Naive thymus-derived CD4-positive, alpha-beta T cell (primary cell): ENCODE results near the gene RERE. TPM values are rescaled to one million over a fixed set of nuclear protein-coding genes. Genes with fewer than 3 reads are reported as not detected.

Experiments
- ATAC-seq: fragments of 150-1000 bp; cut with Tn5 transposase; 2 replicates; pipeline ENCODE4 v1.10.0; 2021; ENCODE audit warnings: mild to moderate bottlenecking, moderate library complexity
- CTCF ChIA-PET: fragments of 350-600 bp; sonication (Branson Sonifier 250); formaldehyde crosslinking; loops from one replicate; lab custom pipeline; 2021; ENCODE audit warnings: antibody characterized with exemption; lab: Charles Lee
- POLR2A ChIA-PET: fragments of 350-600 bp; sonication (Branson Sonifier 250); formaldehyde crosslinking; loops from one replicate; lab custom pipeline; 2021; ENCODE audit warnings: antibody characterized with exemption, inconsistent platforms; lab: Charles Lee
- DNase-seq, 9 donors: peaks; one replicate each; pipeline versions ENCODE4 v3.0.0 to v3.0.0-alpha.2; 2020 to 2022; ENCODE audit warnings: mixed read lengths in 1 of 9
- H3K27ac ChIP-seq: one replicate; pipeline ENCODE4 v1.7.0; 2013; ENCODE audit warnings: mild to moderate bottlenecking, low read depth, low read length, moderate library complexity
- H3K27me3 ChIP-seq, 2 donors: one replicate each; pipeline ENCODE4 v1.7.0; 2013; ENCODE audit warnings: low read length in 2 of 2, mild to moderate bottlenecking in 2 of 2, moderate library complexity in 2 of 2; ENCODE audit not compliant: control insufficient read depth in 2 of 2, insufficient read depth in 2 of 2
- H3K36me3 ChIP-seq, 3 experiments: 1 replicate in 2 of 3; 2 replicates in 1 of 3; pipeline ENCODE4 v1.7.0; 2013; ENCODE audit warnings: low read length in 3 of 3, mild to moderate bottlenecking in 3 of 3, moderate library complexity in 1 of 3; ENCODE audit not compliant: insufficient read depth in 3 of 3, control insufficient read depth in 2 of 3
- H3K4me1 ChIP-seq, 2 donors: one replicate each; pipeline ENCODE4 v1.7.0; 2013; ENCODE audit warnings: low read length in 2 of 2, mild to moderate bottlenecking in 2 of 2, moderate library complexity in 1 of 2; ENCODE audit not compliant: control insufficient read depth in 2 of 2, insufficient read depth in 2 of 2
- H3K4me3 ChIP-seq: 2 replicates; pipeline ENCODE4 v1.7.0; 2013; ENCODE audit warnings: mild to moderate bottlenecking, low read length
- H3K9me3 ChIP-seq, 3 experiments: 1 replicate in 2 of 3; 2 replicates in 1 of 3; pipeline ENCODE4 v1.7.0; 2013; ENCODE audit warnings: low read length in 3 of 3; ENCODE audit not compliant: control insufficient read depth in 2 of 3
- H3K27ac Mint-ChIP-seq, 9 donors: one replicate each; pipeline ENCODE4 v1.8.0; 2020 to 2022; ENCODE audit warnings: mixed read lengths in 9 of 9, mild to moderate bottlenecking in 8 of 9, moderate library complexity in 5 of 9, inconsistent platforms in 2 of 9
- H3K27me3 Mint-ChIP-seq, 5 donors: one replicate each; pipeline ENCODE4 v1.8.0; 2021 to 2022; ENCODE audit warnings: mixed read lengths in 5 of 5, mild to moderate bottlenecking in 1 of 5
- H3K36me3 Mint-ChIP-seq, 5 donors: one replicate each; pipeline ENCODE4 v1.8.0; 2020 to 2022; ENCODE audit warnings: mixed read lengths in 5 of 5, mild to moderate bottlenecking in 3 of 5, inconsistent platforms in 1 of 5
- H3K4me1 Mint-ChIP-seq, 7 donors: one replicate each; pipeline ENCODE4 v1.8.0; 2020 to 2022; ENCODE audit warnings: mixed read lengths in 7 of 7, mild to moderate bottlenecking in 3 of 7, inconsistent platforms in 1 of 7
- H3K4me3 Mint-ChIP-seq, 10 donors: one replicate each; pipeline ENCODE4 v1.8.0; 2020 to 2022; ENCODE audit warnings: mild to moderate bottlenecking in 10 of 10, mixed read lengths in 10 of 10, moderate library complexity in 6 of 10, inconsistent platforms in 2 of 10
- H3K9me3 Mint-ChIP-seq, 11 donors: one replicate each; pipeline ENCODE4 v1.8.0; 2020 to 2022; ENCODE audit warnings: mixed read lengths in 11 of 11, mild to moderate bottlenecking in 4 of 11, inconsistent platforms in 1 of 11, moderate library complexity in 1 of 11
- intact Hi-C, 2 donors: fragments of 100-400 bp; cut with micrococcal nuclease; formaldehyde crosslinking; loops; one replicate each; pipeline ENCODE4 v1.15.1; 2023
- polyA plus RNA-seq, 2 donors: library from polyadenylated mRNA; unstranded; fragments of 300-500 nt; fragmentation: Illumina TruSeq; gene quantifications; one replicate each; pipeline ENCODE4 v1.2.3, GENCODE V29; 2021
- total RNA-seq, 6 experiments: library from RNA in 5 of 6; stranded (reverse) in 5 of 6; gene quantifications; 1 replicate in 5 of 6; 2 replicates in 1 of 6; pipeline ENCODE4 v1.2.3 and lab custom pipeline; 2021 to 2026

Gene RERE
- total and polyA plus RNA-seq, 7 experiments from 2014 or later = 7.3 to 114 (median 106) TPM

DNA sequence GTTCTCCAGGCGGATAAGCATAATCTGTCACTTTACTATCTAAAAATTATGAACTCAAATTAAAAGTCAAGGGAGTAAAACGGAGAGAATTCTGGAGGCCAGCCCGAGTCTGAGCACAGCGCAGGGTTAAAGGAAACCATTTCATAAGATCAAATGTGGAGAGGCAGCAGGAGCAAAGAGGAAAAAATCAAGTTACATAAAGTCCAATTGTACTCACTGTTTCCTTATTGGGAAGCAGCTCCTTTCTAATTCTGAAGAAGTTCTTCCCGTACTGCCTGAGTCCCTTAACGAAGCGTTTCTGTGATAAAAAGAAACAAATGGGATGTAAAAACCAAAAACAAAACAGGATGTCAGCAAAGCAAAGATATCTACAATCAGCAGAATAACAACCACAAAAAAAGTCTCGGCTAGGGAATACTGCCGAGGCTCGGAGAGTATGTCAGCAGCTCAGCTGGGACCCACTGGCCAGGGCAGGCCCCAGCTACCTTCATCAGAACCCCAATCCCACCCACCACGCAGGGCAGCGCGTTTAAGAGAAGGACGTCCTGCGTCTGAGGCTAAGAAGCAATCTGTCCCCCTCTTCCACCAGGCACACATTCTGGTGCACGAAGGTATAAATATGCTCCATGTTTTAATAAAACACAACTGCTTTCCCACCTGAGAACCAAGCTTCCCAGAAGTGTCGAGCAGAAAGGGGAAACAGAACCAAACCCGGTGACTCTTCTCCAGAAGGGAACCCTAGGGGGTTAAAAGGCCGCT lies 394.8 kb downstream of the RERE start:
- Mint-ChIP-seq H3K27me3 (no peaks in the 10 kb centered on the region), H3K27ac (no peak overlapping the region), H3K4me3 (no peak overlapping the region), H3K9me3 (no peaks in the 10 kb centered on the region), H3K36me3 (peaks cover 0 to 20% (median 11%) of the 10 kb centered on the region in 5 donors), H3K4me1 (peaks cover 31 to 45% (median 35%) of the 10 kb centered on the region in 7 donors)
- intact Hi-C loops = loop anchor here (1.0 to 5.0 kb wide), 5 partner anchors 9 to 455 kb away; partner anchors contain the start of gene ENO1 (in 1 of the 2)
- peak in 5 of 9 donors; percentile 25 to 39 (median 31) for DNase-seq
- Histone ChIP-seq H3K4me1 (peaks cover 61 to 62% of the 10 kb centered on the region in 2 donors), H3K27ac (peak overlapping the region; percentile 83), H3K27me3 (no peaks in the 10 kb centered on the region), H3K36me3 (peaks cover 0 to 7% (median 4%) of the 10 kb centered on the region in 3 experiments), H3K4me3 (peak overlapping the region; percentile 96), H3K9me3 (no peaks in the 10 kb centered on the region)
- ATAC-seq = no peak
- POLR2A ChIA-PET = interaction anchor here (0.5 to 3.1 kb wide), 8 partner anchors 13 to 103 kb away, joined by 3 to 21 read pairs (median 6); no protein-coding TSS in a partner anchor
- CTCF ChIA-PET = interaction anchor here (0.8 to 2.2 kb wide), 4 partner anchors 9 to 228 kb away, joined by 3 to 8 read pairs (median 4); no protein-coding TSS in a partner anchor

GRCh38 chr1:8421721-8422120 lies 395.7 kb downstream of the RERE start:
- Histone ChIP-seq H3K4me3 (peak overlapping the region; percentile 96), H3K4me1 (peaks cover 53 to 57% of the 10 kb centered on the region in 2 donors), H3K36me3 (peaks cover 0 to 9% (median 4%) of the 10 kb centered on the region in 3 experiments), H3K27ac (peak overlapping the region; percentile 83), H3K9me3 (no peaks in the 10 kb centered on the region), H3K27me3 (no peaks in the 10 kb centered on the region)
- DNase-seq (no peak), ATAC-seq (no peak)
- Mint-ChIP-seq H3K36me3 (peaks cover 0 to 24% (median 16%) of the 10 kb centered on the region in 5 donors), H3K27ac (no peak overlapping the region), H3K9me3 (no peaks in the 10 kb centered on the region), H3K27me3 (no peaks in the 10 kb centered on the region), H3K4me1 (peaks cover 21 to 41% (median 29%) of the 10 kb centered on the region in 7 donors), H3K4me3 (no peak overlapping the region)
- ChIA-PET POLR2A (interaction anchor here (1.0 to 1.9 kb wide), 4 partner anchors 14 to 104 kb away, joined by 3 to 6 read pairs (median 4); no protein-coding TSS in a partner anchor), CTCF (interaction anchor here (0.7 to 2.2 kb wide), 7 partner anchors 9 to 229 kb away, joined by 3 to 8 read pairs (median 4); no protein-coding TSS in a partner anchor)
- intact Hi-C loops = loop anchor here (2.0 to 5.0 kb wide), 4 partner anchors 13 to 456 kb away; partner anchors contain the start of gene ENO1 (in 1 of the 2)

- H3K4me3 ChIP-seq = peak overlapping the region; percentile 96
These were observed 397.1 kb downstream of the RERE start for GRCh38 chr1:8420318-8420717.

DNA sequence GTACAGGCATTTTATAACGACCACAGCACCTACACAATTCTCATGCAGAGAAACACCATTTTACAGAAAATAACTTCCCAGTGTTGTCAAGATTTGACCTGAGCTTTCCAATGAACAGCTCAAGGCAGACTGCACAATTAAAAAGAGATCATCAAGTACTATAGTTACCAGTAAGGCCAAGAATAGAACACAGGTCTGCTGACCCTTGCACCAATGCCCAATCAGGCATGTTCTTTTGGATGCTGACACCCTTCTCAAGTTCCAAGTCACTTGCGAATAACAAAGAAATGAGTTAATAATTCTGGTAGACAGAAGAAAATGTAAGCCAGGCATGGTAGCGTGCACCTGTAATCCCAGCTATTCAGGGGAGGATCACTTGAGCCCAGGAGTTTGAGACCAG lies 397.6 kb downstream of the RERE start:
- peak overlapping the region in 2 of 9 donors; percentile 7 to 47 for H3K27ac Mint-ChIP-seq
- no peak overlapping the region for H3K4me3 Mint-ChIP-seq
- H3K4me1 Mint-ChIP-seq = peaks cover 22 to 40% (median 28%) of the 10 kb centered on the region in 7 donors
- Histone ChIP-seq H3K36me3 (peaks cover 0 to 16% (median 4%) of the 10 kb centered on the region in 3 experiments), H3K27me3 (no peaks in the 10 kb centered on the region), H3K9me3 (no peaks in the 10 kb centered on the region), H3K4me3 (peak overlapping the region; percentile 96), H3K27ac (no peak overlapping the region), H3K4me1 (peaks cover 42 to 44% of the 10 kb centered on the region in 2 donors)
- intact Hi-C loops = loop anchor here in 1 of 2 donors (5.0 kb wide), 2 partner anchors 282 to 457 kb away; partner anchors contain the start of gene ENO1
- peaks cover 4 to 31% (median 29%) of the 10 kb centered on the region in 5 donors for H3K36me3 Mint-ChIP-seq
- no peak for ATAC-seq
- H3K9me3 Mint-ChIP-seq = no peaks in the 10 kb centered on the region
- no peak for DNase-seq
- POLR2A ChIA-PET = interaction anchor here (1.1 to 1.8 kb wide), 7 partner anchors 9 to 106 kb away, joined by 3 to 6 read pairs (median 4); no protein-coding TSS in a partner anchor
- CTCF ChIA-PET = interaction anchor here (0.9 to 3.2 kb wide), 4 partner anchors 10 to 23 kb away, joined by 4 to 14 read pairs (median 8); no protein-coding TSS in a partner anchor
- no peaks in the 10 kb centered on the region for H3K27me3 Mint-ChIP-seq

More at GRCh38 chr1:8420318-8420717, 397.1 kb downstream of the RERE start:
- Mint-ChIP-seq H3K4me1 (peaks cover 22 to 42% (median 29%) of the 10 kb centered on the region in 7 donors), H3K27ac (no peak overlapping the region), H3K9me3 (no peaks in the 10 kb centered on the region), H3K36me3 (peaks cover 4 to 31% (median 26%) of the 10 kb centered on the region in 5 donors), H3K4me3 (no peak overlapping the region), H3K27me3 (no peaks in the 10 kb centered on the region)
- H3K9me3 ChIP-seq = no peaks in the 10 kb centered on the region
- ChIA-PET CTCF (interaction anchor here (0.9 to 3.2 kb wide), 4 partner anchors 11 to 24 kb away, joined by 4 to 14 read pairs (median 8); no protein-coding TSS in a partner anchor), POLR2A (interaction anchor here (1.2 to 1.8 kb wide), 5 partner anchors 8 to 105 kb away, joined by 3 to 4 read pairs (median 3); no protein-coding TSS in a partner anchor)
- H3K27ac ChIP-seq = peak overlapping the region; percentile 19
- peaks cover 0 to 16% (median 4%) of the 10 kb centered on the region in 3 experiments for H3K36me3 ChIP-seq
- DNase-seq = no peak
- no peaks in the 10 kb centered on the region for H3K27me3 ChIP-seq
- intact Hi-C loops = loop anchor here in 1 of 2 donors (5.0 kb wide), 2 partner anchors 282 to 457 kb away; partner anchors contain the start of gene ENO1
- ATAC-seq = no peak
- peaks cover 46 to 47% of the 10 kb centered on the region in 2 donors for H3K4me1 ChIP-seq

GRCh38 chr1:8419172-8419571 lies 398.3 kb downstream of the RERE start:
- no peaks in the 10 kb centered on the region for H3K9me3 Mint-ChIP-seq
- Histone ChIP-seq H3K27ac (no peak overlapping the region), H3K36me3 (peaks cover 0 to 21% (median 4%) of the 10 kb centered on the region in 3 experiments), H3K4me1 (peaks cover 35 to 38% of the 10 kb centered on the region in 2 donors), H3K27me3 (no peaks in the 10 kb centered on the region), H3K9me3 (no peaks in the 10 kb centered on the region), H3K4me3 (peak overlapping the region; percentile 18)
- POLR2A ChIA-PET = interaction anchor here (0.5 to 1.8 kb wide), 10 partner anchors 9 to 707 kb away, joined by 3 to 6 read pairs (median 4); no protein-coding TSS in a partner anchor
- intact Hi-C loops = no loop called here
- H3K4me3 Mint-ChIP-seq = peak overlapping the region in 1 of 10 donors; percentile 6
- DNase-seq (no peak), ATAC-seq (no peak)
- no peaks in the 10 kb centered on the region for H3K27me3 Mint-ChIP-seq
- CTCF ChIA-PET = interaction anchor here (0.9 to 3.2 kb wide), 4 partner anchors 9 to 22 kb away, joined by 4 to 14 read pairs (median 8); no protein-coding TSS in a partner anchor
- H3K4me1 Mint-ChIP-seq = peaks cover 18 to 33% (median 21%) of the 10 kb centered on the region in 7 donors
- peaks cover 4 to 31% (median 25%) of the 10 kb centered on the region in 5 donors for H3K36me3 Mint-ChIP-seq
- peak overlapping the region in 4 of 9 donors; percentile 7 to 85 (median 34) for H3K27ac Mint-ChIP-seq

DNA sequence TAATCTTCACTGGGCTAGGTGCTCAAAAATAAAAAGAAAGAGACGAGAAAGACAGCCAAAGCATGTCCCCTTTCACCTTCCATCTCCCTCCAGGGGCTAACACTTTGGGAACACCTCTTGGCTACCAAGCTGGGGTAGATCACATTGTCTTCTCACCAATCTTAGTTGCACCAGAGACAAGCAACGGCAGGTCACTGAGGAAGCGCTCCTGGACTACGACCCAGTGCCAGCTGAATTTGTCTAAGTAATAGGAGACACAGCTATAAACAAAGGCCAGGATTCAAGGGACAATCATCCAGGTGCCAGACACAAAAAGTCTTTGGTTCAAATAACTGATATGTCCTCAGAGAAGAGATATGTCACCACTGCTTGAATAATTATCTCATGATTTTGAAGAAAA lies 399.1 kb downstream of the RERE start:
- Histone ChIP-seq H3K27me3 (no peaks in the 10 kb centered on the region), H3K36me3 (peaks cover 0 to 21% (median 4%) of the 10 kb centered on the region in 3 experiments), H3K9me3 (no peaks in the 10 kb centered on the region), H3K4me3 (no peak overlapping the region), H3K27ac (no peak overlapping the region), H3K4me1 (peaks cover 33 to 38% of the 10 kb centered on the region in 2 donors)
- ATAC-seq (no peak), DNase-seq (no peak)
- Mint-ChIP-seq H3K27me3 (no peaks in the 10 kb centered on the region), H3K36me3 (peaks cover 4 to 31% (median 25%) of the 10 kb centered on the region in 5 donors), H3K4me3 (peak overlapping the region in 6 of 10 donors; percentile 10 to 72 (median 57)), H3K27ac (peak overlapping the region in 4 of 9 donors; percentile 34 to 69 (median 58)), H3K9me3 (no peaks in the 10 kb centered on the region), H3K4me1 (peaks cover 18 to 32% (median 21%) of the 10 kb centered on the region in 7 donors)
- POLR2A ChIA-PET = no interaction called here
- CTCF ChIA-PET = interaction anchor here (3.2 kb wide), 1 partner anchor 9 kb away, joined by 14 read pairs; no protein-coding TSS in a partner anchor
- intact Hi-C loops = no loop called here
